Activated T-cell treated with anti-CD3 and anti-CD28 coated beads, Interleukin-2, amount 50 U/mL, for 48 hours (primary cell): ENCODE data around the gene GCDH.
"Not testable (repeated sequence)": the region's sequence is repeated elsewhere in the genome, so short reads cannot be mapped to it uniquely, and the experiment has no call there.

Experiments used
- DNase-seq, 2 experiments: peaks; one replicate each; pipeline ENCODE4 v3.0.0-alpha.2; 2020

Gene GCDH

GRCh38 chr19:12872941-12873890, 17.7 kb upstream of the GCDH start:
- peak; percentile 83 to 84 for DNase-seq

GRCh38 chr19:12873891-12874745, 16.8 kb upstream of the GCDH start:
- no peak for DNase-seq

GRCh38 chr19:12875086-12875485, 15.9 kb upstream of the GCDH start:
- no peak for DNase-seq

GRCh38 chr19:12880551-12881171, 10.3 kb upstream of the GCDH start:
- DNase-seq: no peak

GRCh38 chr19:12881172-12881808, 9.7 kb upstream of the GCDH start, which contains the start of gene DNASE2:
Gene DNASE2, minus strand, starts transcription at chr19:12881449. Its CDS starts 74 bp downstream, at chr19:12881375.
- peak; percentile 93 to 95 for DNase-seq

GRCh38 chr19:12882589-12882988, 8.4 kb upstream of the GCDH start:
- DNase-seq: no peak

GRCh38 chr19:12884202-12884601, 6.8 kb upstream of the GCDH start:
- DNase-seq: no peak

GRCh38 chr19:12884627-12884925, 6.4 kb upstream of the GCDH start:
- DNase-seq: no peak

GRCh38 chr19:12884926-12885748, 5.8 kb upstream of the GCDH start:
- DNase-seq: peak; percentile 94 to 95

GRCh38 chr19:12885749-12886650, 5.0 kb upstream of the GCDH start:
- DNase-seq: no peak

- no peak for DNase-seq
Measured at GRCh38 chr19:12886651-12886968, 4.3 kb upstream of the GCDH start.

GRCh38 chr19:12886969-12887747, 3.8 kb upstream of the GCDH start, which contains the start of gene KLF1:
Gene KLF1, minus strand, starts transcription at chr19:12887201. Its CDS starts 61 bp downstream, at chr19:12887140.
- no peak for DNase-seq

GRCh38 chr19:12888006-12888603, 2.9 kb upstream of the GCDH start:
- DNase-seq: no peak

- not testable (repeated sequence) for DNase-seq
Measured at GRCh38 chr19:12890299-12890786, 617 bp upstream of the GCDH start.

GRCh38 chr19:12891553-12892021, 627 bp downstream of the GCDH start:
- DNase-seq: peak; percentile 35 to 45

- no peak for DNase-seq
Measured at GRCh38 chr19:12893582-12893981, 2.6 kb downstream of the GCDH start.

- DNase-seq: no peak
Measured at GRCh38 chr19:12896460-12896859, 5.5 kb downstream of the GCDH start.

- peak; percentile 45 to 59 for DNase-seq
Measured at GRCh38 chr19:12899891-12900518, 9.0 kb downstream of the GCDH start.

GRCh38 chr19:12907166-12907565, 16.2 kb downstream of the GCDH start:
- DNase-seq: no peak
